ENCODE data around the gene ANTXR1.

DNA sequence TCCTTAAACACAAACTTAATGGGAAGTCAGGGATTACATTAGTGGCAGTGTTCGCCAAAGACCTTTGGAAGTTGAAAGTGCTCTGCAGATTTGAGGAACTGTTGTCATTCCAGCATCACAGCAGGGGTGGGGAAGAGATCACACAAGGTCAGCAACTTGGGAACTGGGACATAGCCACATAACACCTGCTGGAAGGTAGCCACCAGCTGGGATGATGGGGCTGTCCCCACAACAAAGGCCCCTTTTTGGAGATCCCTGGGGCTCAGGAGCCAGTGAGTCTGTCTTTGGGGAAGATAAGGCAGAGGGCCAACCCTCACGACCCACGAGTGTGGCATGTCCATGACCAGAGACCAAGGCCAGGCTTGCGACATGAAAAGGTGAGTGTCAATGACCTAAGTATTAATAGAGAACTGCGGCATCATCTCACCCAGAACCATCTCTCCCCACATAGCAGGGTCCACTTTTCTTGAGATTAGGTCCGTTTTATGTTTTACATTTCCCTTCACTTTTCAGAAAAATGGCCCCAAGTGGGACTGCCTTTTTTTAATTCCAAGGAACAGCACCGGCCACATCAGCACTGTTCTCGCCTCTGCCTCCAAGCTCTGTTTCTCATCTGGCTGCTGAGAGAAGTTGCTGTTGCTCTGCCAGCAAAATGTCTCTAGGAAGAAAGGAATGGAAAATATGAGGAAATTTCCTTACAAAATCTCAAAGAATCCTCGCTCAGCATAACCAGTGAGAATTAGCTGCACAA lies 267.1 kb downstream of the ANTXR1 start:
- TF ChIP-seq EGR1 (IDR thresholded peaks at IDR 0.05; ENCODE audit: borderline replicate concordance, low read depth, low read length) (no peak), CTCF (IDR thresholded peaks at IDR 0.05; ENCODE audit: control extremely low read depth in 1 of 3, insufficient read depth in 1 of 3, low read depth in 1 of 3, low read length in 3 of 3) (no peak), SUZ12 (IDR thresholded peaks at IDR 0.05; ENCODE audit: low read length) (no peak), CHD1 (IDR thresholded peaks at IDR 0.05; ENCODE audit: low read depth, low read length) (no peak)

All from H1 (cell line).